Kidney epithelial cell (primary cell): ENCODE results near the gene ACSS2. TPM values are rescaled to one million over a fixed set of nuclear protein-coding genes. Genes with fewer than 3 reads are reported as not detected.

Source experiments
- DNase-seq: peaks from one replicate; pipeline ENCODE4 v3.0.0-alpha.2; 2010; ENCODE audit warnings: low read depth
- H3K27me3 ChIP-seq: 2 replicates; pipeline ENCODE4 v1.6.0; 2011; ENCODE audit warnings: low read length; ENCODE audit not compliant: control insufficient read depth, insufficient read depth
- H3K36me3 ChIP-seq: 2 replicates; pipeline ENCODE4 v1.5.1; 2011; ENCODE audit warnings: low read length; ENCODE audit not compliant: control insufficient read depth, insufficient read depth
- H3K4me3 ChIP-seq: 2 replicates; pipeline ENCODE4 v1.5.1; 2011; ENCODE audit warnings: low read depth, mild to moderate bottlenecking, control low read depth, low read length
- total RNA-seq: library from RNA; depleted of rRNA; stranded (reverse); fragments of >200 nt; gene quantifications from 2 replicates; pipeline ENCODE4 v1.2.3, GENCODE V29; 2015
- TF ChIP-seq, protein P1 (sequence below): IDR thresholded peaks from 2 replicates; pipeline ENCODE4 v1.5.1; 2011; ENCODE audit warnings: mild to moderate bottlenecking, moderate library complexity, low read length, control low read depth, inconsistent platforms; ENCODE audit not compliant: insufficient read depth, poor library complexity, severe bottlenecking

The ACSS2 gene
- total RNA-seq, 1 donor from 2014 or later = 29.2 TPM

DNA sequence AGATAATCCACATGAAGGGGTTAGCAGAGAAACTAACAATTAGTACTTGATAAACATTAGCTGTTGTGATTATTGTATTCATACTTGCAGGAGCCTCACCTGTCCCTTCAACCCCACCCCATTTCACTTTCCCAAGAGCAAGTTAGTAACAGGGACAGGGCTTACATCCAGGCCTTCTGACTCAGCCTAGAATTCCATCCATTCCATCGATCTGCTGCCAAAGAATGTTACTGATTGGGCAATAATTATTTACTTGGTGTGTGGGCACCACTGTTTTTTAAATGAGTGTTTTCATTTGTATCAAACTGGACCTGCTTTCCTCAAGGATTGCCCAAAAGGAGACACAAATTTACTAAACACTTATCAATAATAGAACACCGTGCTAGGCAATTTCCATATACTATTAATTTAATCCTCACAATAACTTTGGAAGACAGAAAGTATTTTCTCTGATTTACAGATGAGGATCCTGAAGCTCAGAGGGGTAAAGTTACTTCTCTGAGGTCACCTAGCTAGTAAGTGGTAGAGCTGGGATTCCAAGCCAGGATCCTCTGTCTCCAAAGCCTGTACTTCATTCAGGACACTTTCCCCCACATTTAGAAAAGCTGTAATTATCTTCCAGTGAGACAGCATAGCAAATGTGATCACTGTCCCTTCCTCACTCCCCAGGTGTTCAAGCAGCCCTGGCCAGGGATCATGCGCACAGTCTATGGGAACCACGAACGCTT lies 46.4 kb downstream of the ACSS2 start:
- H3K4me3 ChIP-seq = no peak overlapping the region
- DNase-seq = peak; percentile 54
- peaks cover 1% of the 10 kb centered on the region for H3K36me3 ChIP-seq
- no peaks in the 10 kb centered on the region for H3K27me3 ChIP-seq
- TF ChIP-seq, protein P1, sequence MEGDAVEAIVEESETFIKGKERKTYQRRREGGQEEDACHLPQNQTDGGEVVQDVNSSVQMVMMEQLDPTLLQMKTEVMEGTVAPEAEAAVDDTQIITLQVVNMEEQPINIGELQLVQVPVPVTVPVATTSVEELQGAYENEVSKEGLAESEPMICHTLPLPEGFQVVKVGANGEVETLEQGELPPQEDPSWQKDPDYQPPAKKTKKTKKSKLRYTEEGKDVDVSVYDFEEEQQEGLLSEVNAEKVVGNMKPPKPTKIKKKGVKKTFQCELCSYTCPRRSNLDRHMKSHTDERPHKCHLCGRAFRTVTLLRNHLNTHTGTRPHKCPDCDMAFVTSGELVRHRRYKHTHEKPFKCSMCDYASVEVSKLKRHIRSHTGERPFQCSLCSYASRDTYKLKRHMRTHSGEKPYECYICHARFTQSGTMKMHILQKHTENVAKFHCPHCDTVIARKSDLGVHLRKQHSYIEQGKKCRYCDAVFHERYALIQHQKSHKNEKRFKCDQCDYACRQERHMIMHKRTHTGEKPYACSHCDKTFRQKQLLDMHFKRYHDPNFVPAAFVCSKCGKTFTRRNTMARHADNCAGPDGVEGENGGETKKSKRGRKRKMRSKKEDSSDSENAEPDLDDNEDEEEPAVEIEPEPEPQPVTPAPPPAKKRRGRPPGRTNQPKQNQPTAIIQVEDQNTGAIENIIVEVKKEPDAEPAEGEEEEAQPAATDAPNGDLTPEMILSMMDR = no peak

DNA sequence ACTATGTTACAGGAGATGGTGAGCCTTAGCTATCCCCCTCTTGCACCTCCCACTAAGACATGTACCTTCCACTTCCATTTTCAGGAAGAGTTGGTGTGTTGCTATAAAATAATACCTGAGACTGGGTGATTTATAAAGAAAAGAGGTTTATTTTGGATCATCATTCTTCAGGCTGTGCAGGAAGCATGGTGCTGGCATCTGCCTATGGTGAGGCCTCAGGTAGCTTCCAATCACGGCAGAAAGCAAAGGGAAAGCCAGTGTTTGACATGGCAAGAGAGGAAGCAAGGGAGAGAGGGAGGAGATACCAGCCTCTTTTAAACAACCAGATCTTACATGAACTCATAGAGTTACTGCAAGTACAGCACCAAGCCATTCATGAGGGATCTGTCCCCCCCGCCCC lies 47.0 kb downstream of the ACSS2 start:
- Histone ChIP-seq H3K27me3 (no peaks in the 10 kb centered on the region), H3K36me3 (peaks cover 1% of the 10 kb centered on the region), H3K4me3 (no peak overlapping the region)
- TF ChIP-seq, protein P1 = no peak
- DNase-seq = no peak

GRCh38 chr20:34925341-34925740 lies 48.9 kb downstream of the ACSS2 start:
- Histone ChIP-seq H3K36me3 (peaks cover 1% of the 10 kb centered on the region), H3K4me3 (no peak overlapping the region), H3K27me3 (no peaks in the 10 kb centered on the region)
- TF ChIP-seq, protein P1 = no peak
- no peak for DNase-seq

GRCh38 chr20:34925981-34926380 lies 49.6 kb downstream of the ACSS2 start:
- TF ChIP-seq, protein P1 = no peak
- peaks cover 1% of the 10 kb centered on the region for H3K36me3 ChIP-seq
- no peaks in the 10 kb centered on the region for H3K27me3 ChIP-seq
- no peak overlapping the region for H3K4me3 ChIP-seq
- DNase-seq = no peak

DNA sequence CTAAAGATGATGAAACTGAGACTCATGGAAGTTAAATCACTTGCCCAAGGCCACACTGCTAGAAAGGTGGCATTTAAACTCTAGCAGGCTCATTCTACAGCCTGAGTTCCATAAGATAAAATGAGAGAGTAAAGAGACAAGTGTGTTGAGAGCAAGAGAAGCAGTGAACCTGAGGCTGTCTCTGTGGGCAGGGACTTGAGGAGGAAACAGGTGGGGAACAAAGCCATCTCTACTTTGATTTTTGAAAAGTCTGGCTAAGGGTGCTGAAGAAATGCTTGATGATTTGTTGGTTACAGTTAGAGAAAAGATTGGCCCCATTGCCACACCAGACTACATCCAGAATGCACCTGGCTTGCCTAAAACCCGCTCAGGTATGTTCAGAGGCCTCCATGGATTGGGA lies 50.2 kb downstream of the ACSS2 start:
- DNase-seq = no peak
- TF ChIP-seq, protein P1 = no peak
- H3K36me3 ChIP-seq = peaks cover 1% of the 10 kb centered on the region
- H3K4me3 ChIP-seq = no peak overlapping the region
- no peaks in the 10 kb centered on the region for H3K27me3 ChIP-seq

DNA sequence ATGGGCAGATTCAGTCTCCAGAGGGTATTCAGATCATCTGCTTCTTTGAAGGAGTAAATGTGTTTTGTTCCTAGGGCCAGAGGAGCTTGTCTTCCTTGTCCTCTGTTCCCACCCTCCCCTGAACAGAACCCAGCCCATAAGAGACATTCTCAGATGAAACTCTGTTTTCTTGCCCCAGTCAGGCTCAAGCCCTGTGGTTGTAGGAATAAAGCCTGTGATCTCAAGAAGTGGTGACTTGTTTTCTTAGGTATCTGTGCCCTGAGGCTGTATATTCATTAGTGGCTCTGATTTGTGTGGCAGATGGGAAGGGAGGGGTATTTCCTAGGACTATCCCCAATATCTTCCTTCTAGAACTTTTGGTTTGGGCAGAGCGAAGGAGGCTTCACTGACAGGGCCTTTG lies 51.3 kb downstream of the ACSS2 start:
- peaks cover 1% of the 10 kb centered on the region for H3K36me3 ChIP-seq
- no peak for DNase-seq
- TF ChIP-seq, protein P1 = no peak
- H3K4me3 ChIP-seq = no peak overlapping the region
- no peaks in the 10 kb centered on the region for H3K27me3 ChIP-seq
